Liver (tissue), 3 donors: ENCODE measurements around the gene IGF1R.

ENCODE experiments used
- CTCF ChIP-seq: fragments of 150-350 bp; IDR thresholded peaks from 2 replicates; pipeline ENCODE4 v1.5.1; 2017; ENCODE audit warnings: improper control_type of control experiment, low read depth, low read length; ENCODE audit not compliant: missing input control
- GABPA ChIP-seq, 2 donors: IDR thresholded peaks in 1 of 2; conservative IDR thresholded peaks in 1 of 2; 2 replicates each; pipeline ENCODE4 v1.6.1; 2016; ENCODE audit warnings: antibody characterized with exemption in 2 of 2, mild to moderate bottlenecking in 1 of 2, moderate library complexity in 1 of 2
- JUND ChIP-seq, 2 donors: IDR thresholded peaks; 2 replicates each; pipeline ENCODE4 v1.6.1; 2016; ENCODE audit warnings: antibody characterized with exemption in 2 of 2
- RAD21 ChIP-seq, 2 donors: IDR thresholded peaks; 2 replicates each; pipeline ENCODE4 v1.6.1; 2016; ENCODE audit warnings: antibody characterized with exemption in 2 of 2, mild to moderate bottlenecking in 2 of 2
- REST ChIP-seq: IDR thresholded peaks from 2 replicates; pipeline ENCODE4 v1.6.1; 2016; ENCODE audit warnings: antibody characterized with exemption, mild to moderate bottlenecking
- TAF1 ChIP-seq: conservative IDR thresholded peaks from 2 replicates; pipeline ENCODE4 v1.6.1; 2016; ENCODE audit warnings: antibody characterized with exemption, mild to moderate bottlenecking
- TF ChIP-seq, protein P1 (sequence below): IDR thresholded peaks from 2 replicates; pipeline ENCODE4 v1.6.1; 2016; ENCODE audit warnings: antibody characterized with exemption
- donor health status: healthy.
- donor health status: healthy.

DNA sequence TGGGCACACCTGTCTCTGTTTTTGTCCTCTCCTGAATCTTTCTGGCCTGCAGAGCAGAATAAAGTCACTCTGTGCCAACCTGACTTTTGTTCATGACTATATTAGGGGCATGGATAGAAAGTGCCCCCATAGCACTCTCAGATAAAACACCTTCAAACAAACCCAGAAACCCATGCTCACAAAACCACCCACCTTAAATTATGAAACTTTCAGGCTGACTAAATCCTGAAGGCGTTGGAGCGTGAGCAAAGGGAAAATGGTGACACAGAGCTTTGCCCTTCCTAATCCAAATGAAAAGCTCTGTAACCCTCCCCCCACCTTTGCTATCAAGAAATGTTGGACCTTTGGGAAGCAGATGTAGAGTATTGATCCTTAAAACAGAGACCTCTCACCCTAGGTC lies 138.9 kb downstream of the IGF1R start:
- no peak for TF ChIP-seq GABPA (IDR thresholded peaks at IDR 0.05 in 1 of 2, conservative IDR thresholded peaks at IDR 0.05 in 1 of 2)
- TF ChIP-seq CTCF = no peak
- no peak for TF ChIP-seq REST
- TF ChIP-seq, protein P1, sequence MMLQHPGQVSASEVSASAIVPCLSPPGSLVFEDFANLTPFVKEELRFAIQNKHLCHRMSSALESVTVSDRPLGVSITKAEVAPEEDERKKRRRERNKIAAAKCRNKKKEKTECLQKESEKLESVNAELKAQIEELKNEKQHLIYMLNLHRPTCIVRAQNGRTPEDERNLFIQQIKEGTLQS = no peak
- TF ChIP-seq RAD21 (IDR thresholded peaks at IDR 0.05) = no peak
- TF ChIP-seq TAF1 = no peak
- TF ChIP-seq JUND (IDR thresholded peaks at IDR 0.05) = no peak
